Measurements from ENCODE around the gene TEX10. TPM values are rescaled to one million over a fixed set of nuclear protein-coding genes. Genes with fewer than 3 reads are reported as not detected.

The TEX10 gene
- total and polyA plus RNA-seq, 9 of the 15 experiments (the other 6 are each of a cell fraction or from before 2014, with no cell fraction given): 27.8 to 60.0 (median 47.9) TPM

DNA sequence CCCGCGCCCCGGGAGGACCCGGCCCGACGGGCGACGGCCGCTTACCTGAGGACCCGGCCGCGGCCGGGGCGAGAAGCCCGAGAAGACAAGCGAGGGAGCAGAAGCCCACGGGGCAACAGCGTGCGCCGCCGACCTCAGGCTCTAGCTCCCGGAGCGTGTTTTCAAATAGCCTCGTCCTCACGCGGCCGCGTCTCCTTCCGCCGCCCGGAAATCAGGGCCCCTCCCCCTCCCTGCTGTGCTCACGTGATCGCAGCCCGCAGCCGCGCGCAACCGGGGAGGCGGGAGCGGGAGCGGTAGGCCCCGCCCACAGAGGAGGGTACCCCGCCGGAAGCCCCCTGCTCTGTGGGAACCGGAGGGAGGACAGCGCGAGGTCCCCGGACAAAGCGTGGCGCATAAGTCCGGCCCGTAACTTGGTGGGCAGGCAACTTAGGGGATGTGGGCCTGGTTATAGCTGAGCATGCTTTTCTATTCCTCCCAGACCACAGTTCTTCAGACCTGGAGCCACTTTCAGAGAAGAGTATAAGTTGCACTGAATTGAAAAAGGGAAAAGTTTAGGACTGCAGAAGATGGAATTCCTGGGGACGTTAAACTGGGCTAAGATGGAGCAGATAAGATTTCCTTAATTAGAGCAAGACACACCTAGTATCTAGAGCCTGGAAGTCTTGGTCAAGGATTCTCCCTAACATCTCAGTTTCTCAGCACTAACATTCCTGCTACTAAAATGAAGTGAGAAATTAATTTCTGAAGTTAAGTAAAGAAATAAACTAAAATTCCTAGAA, at the start of gene TEX10 (continued):
- TF ChIP-seq MNT (conservative IDR thresholded peaks at IDR 0.05) (peak; percentile 90 to 96), ZBTB5 (IDR thresholded peaks at IDR 0.05) (no peak), SMAD3 (CRISPR knock-in tag; conservative IDR thresholded peaks at IDR 0.05) (no peak), HNRNPK (IDR thresholded peaks at IDR 0.05; ENCODE audit: low read depth, low read length, poor library complexity, severe bottlenecking) (no peak), FOXK1 (CRISPR knock-in tag; IDR thresholded peaks at IDR 0.05; ENCODE audit: borderline replicate concordance) (peak; percentile 33; the same call in 1 of the 2 replicates), SRSF3 (IDR thresholded peaks at IDR 0.05; ENCODE audit: insufficient read depth, low read length) (no peak), MXD1 (CRISPR knock-in tag; IDR thresholded peaks at IDR 0.05; ENCODE audit: borderline replicate concordance, poor library complexity, severe bottlenecking) (no peak), ZNF184 (CRISPR knock-in tag; IDR thresholded peaks at IDR 0.05) (no peak)
- TF ChIP-seq, protein P1, sequence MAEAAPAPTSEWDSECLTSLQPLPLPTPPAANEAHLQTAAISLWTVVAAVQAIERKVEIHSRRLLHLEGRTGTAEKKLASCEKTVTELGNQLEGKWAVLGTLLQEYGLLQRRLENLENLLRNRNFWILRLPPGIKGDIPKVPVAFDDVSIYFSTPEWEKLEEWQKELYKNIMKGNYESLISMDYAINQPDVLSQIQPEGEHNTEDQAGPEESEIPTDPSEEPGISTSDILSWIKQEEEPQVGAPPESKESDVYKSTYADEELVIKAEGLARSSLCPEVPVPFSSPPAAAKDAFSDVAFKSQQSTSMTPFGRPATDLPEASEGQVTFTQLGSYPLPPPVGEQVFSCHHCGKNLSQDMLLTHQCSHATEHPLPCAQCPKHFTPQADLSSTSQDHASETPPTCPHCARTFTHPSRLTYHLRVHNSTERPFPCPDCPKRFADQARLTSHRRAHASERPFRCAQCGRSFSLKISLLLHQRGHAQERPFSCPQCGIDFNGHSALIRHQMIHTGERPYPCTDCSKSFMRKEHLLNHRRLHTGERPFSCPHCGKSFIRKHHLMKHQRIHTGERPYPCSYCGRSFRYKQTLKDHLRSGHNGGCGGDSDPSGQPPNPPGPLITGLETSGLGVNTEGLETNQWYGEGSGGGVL (CRISPR knock-in tag; IDR thresholded peaks at IDR 0.05): no peak
- TF ChIP-seq, protein P2, sequence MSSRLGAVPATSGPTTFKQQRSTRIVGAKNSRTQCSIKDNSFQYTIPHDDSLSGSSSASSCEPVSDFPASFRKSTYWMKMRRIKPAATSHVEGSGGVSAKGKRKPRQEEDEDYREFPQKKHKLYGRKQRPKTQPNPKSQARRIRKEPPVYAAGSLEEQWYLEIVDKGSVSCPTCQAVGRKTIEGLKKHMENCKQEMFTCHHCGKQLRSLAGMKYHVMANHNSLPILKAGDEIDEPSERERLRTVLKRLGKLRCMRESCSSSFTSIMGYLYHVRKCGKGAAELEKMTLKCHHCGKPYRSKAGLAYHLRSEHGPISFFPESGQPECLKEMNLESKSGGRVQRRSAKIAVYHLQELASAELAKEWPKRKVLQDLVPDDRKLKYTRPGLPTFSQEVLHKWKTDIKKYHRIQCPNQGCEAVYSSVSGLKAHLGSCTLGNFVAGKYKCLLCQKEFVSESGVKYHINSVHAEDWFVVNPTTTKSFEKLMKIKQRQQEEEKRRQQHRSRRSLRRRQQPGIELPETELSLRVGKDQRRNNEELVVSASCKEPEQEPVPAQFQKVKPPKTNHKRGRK (tag; IDR thresholded peaks at IDR 0.05): no peak
- TF ChIP-seq, protein P3, sequence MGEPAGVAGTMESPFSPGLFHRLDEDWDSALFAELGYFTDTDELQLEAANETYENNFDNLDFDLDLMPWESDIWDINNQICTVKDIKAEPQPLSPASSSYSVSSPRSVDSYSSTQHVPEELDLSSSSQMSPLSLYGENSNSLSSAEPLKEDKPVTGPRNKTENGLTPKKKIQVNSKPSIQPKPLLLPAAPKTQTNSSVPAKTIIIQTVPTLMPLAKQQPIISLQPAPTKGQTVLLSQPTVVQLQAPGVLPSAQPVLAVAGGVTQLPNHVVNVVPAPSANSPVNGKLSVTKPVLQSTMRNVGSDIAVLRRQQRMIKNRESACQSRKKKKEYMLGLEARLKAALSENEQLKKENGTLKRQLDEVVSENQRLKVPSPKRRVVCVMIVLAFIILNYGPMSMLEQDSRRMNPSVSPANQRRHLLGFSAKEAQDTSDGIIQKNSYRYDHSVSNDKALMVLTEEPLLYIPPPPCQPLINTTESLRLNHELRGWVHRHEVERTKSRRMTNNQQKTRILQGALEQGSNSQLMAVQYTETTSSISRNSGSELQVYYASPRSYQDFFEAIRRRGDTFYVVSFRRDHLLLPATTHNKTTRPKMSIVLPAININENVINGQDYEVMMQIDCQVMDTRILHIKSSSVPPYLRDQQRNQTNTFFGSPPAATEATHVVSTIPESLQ (CRISPR knock-in tag; IDR thresholded peaks at IDR 0.05): peak; percentile 24; the same call in 1 of the 2 replicates
- TF ChIP-seq, protein P4, sequence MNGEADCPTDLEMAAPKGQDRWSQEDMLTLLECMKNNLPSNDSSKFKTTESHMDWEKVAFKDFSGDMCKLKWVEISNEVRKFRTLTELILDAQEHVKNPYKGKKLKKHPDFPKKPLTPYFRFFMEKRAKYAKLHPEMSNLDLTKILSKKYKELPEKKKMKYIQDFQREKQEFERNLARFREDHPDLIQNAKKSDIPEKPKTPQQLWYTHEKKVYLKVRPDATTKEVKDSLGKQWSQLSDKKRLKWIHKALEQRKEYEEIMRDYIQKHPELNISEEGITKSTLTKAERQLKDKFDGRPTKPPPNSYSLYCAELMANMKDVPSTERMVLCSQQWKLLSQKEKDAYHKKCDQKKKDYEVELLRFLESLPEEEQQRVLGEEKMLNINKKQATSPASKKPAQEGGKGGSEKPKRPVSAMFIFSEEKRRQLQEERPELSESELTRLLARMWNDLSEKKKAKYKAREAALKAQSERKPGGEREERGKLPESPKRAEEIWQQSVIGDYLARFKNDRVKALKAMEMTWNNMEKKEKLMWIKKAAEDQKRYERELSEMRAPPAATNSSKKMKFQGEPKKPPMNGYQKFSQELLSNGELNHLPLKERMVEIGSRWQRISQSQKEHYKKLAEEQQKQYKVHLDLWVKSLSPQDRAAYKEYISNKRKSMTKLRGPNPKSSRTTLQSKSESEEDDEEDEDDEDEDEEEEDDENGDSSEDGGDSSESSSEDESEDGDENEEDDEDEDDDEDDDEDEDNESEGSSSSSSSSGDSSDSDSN (IDR thresholded peaks at IDR 0.05; ENCODE audit: borderline replicate concordance in 1 of 2, low read depth in 2 of 2, low read length in 2 of 2): peak; percentile 64 to 73; a peak in 3 of 4 replicates
